B cell (primary cell): ENCODE results near the gene MXRA8. TPM values are rescaled to one million over a fixed set of nuclear protein-coding genes. Genes with fewer than 3 reads are reported as not detected.

Source experiments
- ATAC-seq: fragments of 200-7000 bp; cut with Tn5 transposase; one replicate; pipeline ENCODE4 v1.10.0; 2021; ENCODE audit warnings: low read depth, mild to moderate bottlenecking, moderate number of reproducible peaks, moderate library complexity
- CTCF ChIA-PET: fragments of 350-600 bp; sonication (Branson Sonifier 250); formaldehyde crosslinking; loops from one replicate; lab custom pipeline; 2021; ENCODE audit warnings: antibody characterized with exemption, inconsistent platforms; lab: Charles Lee
- POLR2A ChIA-PET: fragments of 350-600 bp; sonication (Branson Sonifier 250); formaldehyde crosslinking; loops from one replicate; lab custom pipeline; 2021; ENCODE audit warnings: antibody characterized with exemption; lab: Charles Lee
- DNase-seq: peaks from one replicate; pipeline ENCODE4 v3.0.0; 2013
- H2AFZ ChIP-seq: 2 replicates; pipeline ENCODE4 v1.6.1; 2012; ENCODE audit warnings: mild to moderate bottlenecking, low read depth, low read length; ENCODE audit not compliant: insufficient read depth, poor library complexity, severe bottlenecking
- H3K27ac ChIP-seq, 2 donors: 1 replicate in 1 of 2; 2 replicates in 1 of 2; pipeline ENCODE4 v1.5.1; 2012 to 2013; ENCODE audit warnings: low read length in 2 of 2, mild to moderate bottlenecking in 2 of 2, moderate library complexity in 1 of 2
- H3K27me3 ChIP-seq, 4 experiments: fragments of 200-600 bp in 1 of 4; sonication (generic) in 1 of 4; replicated peaks in 1 of 4; 1 replicate in 2 of 4; 2 replicates in 2 of 4; pipeline versions ENCODE4 v1.6.1 to v1.7.0; 2013 to 2016; ENCODE audit warnings: low read length in 3 of 4, mild to moderate bottlenecking in 2 of 4, mixed read lengths in 1 of 4, moderate library complexity in 1 of 4; ENCODE audit not compliant: insufficient read depth in 4 of 4, control insufficient read depth in 3 of 4; ENCODE audit errors: control extremely low read depth in 1 of 4
- H3K36me3 ChIP-seq, 2 experiments: replicated peaks in 1 of 2; 1 replicate in 1 of 2; 2 replicates in 1 of 2; pipeline versions ENCODE4 v1.6.1 to v1.7.1; 2013; ENCODE audit warnings: low read length in 1 of 2; ENCODE audit not compliant: insufficient read depth in 2 of 2, control insufficient read depth in 1 of 2; ENCODE audit errors: control extremely low read depth in 1 of 2, extremely low read depth in 1 of 2
- H3K4me1 ChIP-seq, 2 donors: fragments of 200-600 bp in 1 of 2; sonication (generic) in 1 of 2; 1 replicate in 1 of 2; 2 replicates in 1 of 2; pipeline versions ENCODE4 v1.5.1 to v1.6.1; 2013 to 2017; ENCODE audit warnings: low read length in 2 of 2; ENCODE audit not compliant: control insufficient read depth in 2 of 2, insufficient read depth in 2 of 2
- H3K4me2 ChIP-seq: replicated peaks from 2 replicates; pipeline ENCODE3; 2012; ENCODE audit warnings: mild to moderate bottlenecking, low read depth, low read length; ENCODE audit not compliant: poor library complexity, severe bottlenecking
- H3K4me3 ChIP-seq, 5 experiments: fragments of 200-600 bp in 1 of 5; sonication (generic) in 1 of 5; 1 replicate in 3 of 5; 2 replicates in 2 of 5; pipeline versions ENCODE4 v1.5.1 to v1.7.0; 2011 to 2016; ENCODE audit warnings: low read length in 4 of 5, mild to moderate bottlenecking in 4 of 5, low read depth in 2 of 5, control low read depth in 1 of 5, moderate library complexity in 1 of 5; ENCODE audit not compliant: insufficient read depth in 1 of 5; ENCODE audit errors: control extremely low read depth in 1 of 5, extremely low read depth in 1 of 5
- H3K79me2 ChIP-seq: fragments of 200-600 bp; sonication (generic); one replicate; pipeline ENCODE4 v1.6.0; 2016; ENCODE audit warnings: low read length; ENCODE audit not compliant: control insufficient read depth, insufficient read depth
- H3K9ac ChIP-seq: fragments of 200-600 bp; sonication (generic); 2 replicates; pipeline ENCODE4 v1.6.1; 2017; ENCODE audit warnings: mild to moderate bottlenecking, low read length, moderate library complexity
- H3K9me3 ChIP-seq, 3 donors: one replicate each; pipeline versions ENCODE4 v1.6.1 to v1.7.1; 2013; ENCODE audit warnings: low read length in 2 of 3; ENCODE audit not compliant: control insufficient read depth in 2 of 3, insufficient read depth in 1 of 3; ENCODE audit errors: control extremely low read depth in 1 of 3
- H4K20me1 ChIP-seq: 2 replicates; pipeline ENCODE4 v1.6.0; 2012; ENCODE audit warnings: mild to moderate bottlenecking, low read length; ENCODE audit not compliant: insufficient read depth, control insufficient read depth, poor library complexity, severe bottlenecking
- H3K27ac Mint-ChIP-seq: one replicate; pipeline ENCODE4 v1.8.0; 2021; ENCODE audit warnings: mixed read lengths
- H3K27me3 Mint-ChIP-seq: one replicate; pipeline ENCODE4 v1.8.0; 2021; ENCODE audit warnings: mixed read lengths
- H3K4me1 Mint-ChIP-seq: one replicate; pipeline ENCODE4 v1.8.0; 2021; ENCODE audit warnings: mixed read lengths
- H3K4me3 Mint-ChIP-seq: one replicate; pipeline ENCODE4 v1.8.0; 2021; ENCODE audit warnings: mixed read lengths
- H3K9me3 Mint-ChIP-seq: one replicate; pipeline ENCODE4 v1.8.0; 2022; ENCODE audit warnings: mixed read lengths; ENCODE audit not compliant: insufficient read depth
- EZH2 ChIP-seq: IDR thresholded peaks from 2 replicates; pipeline ENCODE4 v1.6.1; 2012; ENCODE audit warnings: borderline replicate concordance, low read depth, mild to moderate bottlenecking, moderate library complexity, low read length; ENCODE audit not compliant: insufficient read depth, poor library complexity, severe bottlenecking
- WGBS: methylation state at CpG from one replicate; pipeline ENCODE4 v1.1.5; 2013; ENCODE audit warnings: missing lambda C conversion rate; ENCODE audit not compliant: insufficient coverage; 5-methylcytosine and 5-hydroxymethylcytosine counted together
- intact Hi-C: fragments of 100-400 bp; cut with micrococcal nuclease; formaldehyde crosslinking; loops from one replicate; pipeline ENCODE4 v1.10.0; 2022
- polyA plus RNA-seq: library from polyadenylated mRNA; depleted of rRNA; stranded (reverse); fragments of >200 nt; gene quantifications from 2 replicates; pipeline ENCODE4 v1.2.3, GENCODE V29; 2012
- total RNA-seq, 2 donors: library from RNA; stranded (reverse); fragments of 120-200 nt in 1 of 2; gene quantifications; 1 replicate in 1 of 2; 2 replicates in 1 of 2; pipeline versions ENCODE4 v1.2.3 to v1.2.4, GENCODE V29; 2013 to 2022
- TF ChIP-seq, protein P1 (sequence below): fragments of 200-600 bp; IDR thresholded peaks from one replicate; pipeline ENCODE4 v1.8.0; 2022; ENCODE audit warnings: antibody characterized with exemption, mild to moderate bottlenecking

Gene MXRA8
- total and polyA plus RNA-seq, 2 donors (not counting 1 experiment from before 2014, with no cell fraction given), result 0.10 TPM; not detected in 1

- H3K9ac ChIP-seq, result no peak overlapping the region
- H3K9me3 ChIP-seq, result peaks cover 0 to 16% (median 0%) of the 10 kb centered on the region in 3 donors
- POLR2A ChIA-PET, result no interaction called here
- intact Hi-C loops, result no loop called here
- H3K27ac ChIP-seq, result peak overlapping the region in 1 of 2 donors; percentile 44
- peaks cover 7 to 24% of the 10 kb centered on the region in 2 donors for H3K4me1 ChIP-seq
- CTCF ChIA-PET, result no interaction called here
- H3K4me3 ChIP-seq, result no peak overlapping the region
- ATAC-seq (peak; percentile 36), DNase-seq (no peak)
- no peaks in the 10 kb centered on the region for H3K27me3 Mint-ChIP-seq
- TF ChIP-seq, protein P1, sequence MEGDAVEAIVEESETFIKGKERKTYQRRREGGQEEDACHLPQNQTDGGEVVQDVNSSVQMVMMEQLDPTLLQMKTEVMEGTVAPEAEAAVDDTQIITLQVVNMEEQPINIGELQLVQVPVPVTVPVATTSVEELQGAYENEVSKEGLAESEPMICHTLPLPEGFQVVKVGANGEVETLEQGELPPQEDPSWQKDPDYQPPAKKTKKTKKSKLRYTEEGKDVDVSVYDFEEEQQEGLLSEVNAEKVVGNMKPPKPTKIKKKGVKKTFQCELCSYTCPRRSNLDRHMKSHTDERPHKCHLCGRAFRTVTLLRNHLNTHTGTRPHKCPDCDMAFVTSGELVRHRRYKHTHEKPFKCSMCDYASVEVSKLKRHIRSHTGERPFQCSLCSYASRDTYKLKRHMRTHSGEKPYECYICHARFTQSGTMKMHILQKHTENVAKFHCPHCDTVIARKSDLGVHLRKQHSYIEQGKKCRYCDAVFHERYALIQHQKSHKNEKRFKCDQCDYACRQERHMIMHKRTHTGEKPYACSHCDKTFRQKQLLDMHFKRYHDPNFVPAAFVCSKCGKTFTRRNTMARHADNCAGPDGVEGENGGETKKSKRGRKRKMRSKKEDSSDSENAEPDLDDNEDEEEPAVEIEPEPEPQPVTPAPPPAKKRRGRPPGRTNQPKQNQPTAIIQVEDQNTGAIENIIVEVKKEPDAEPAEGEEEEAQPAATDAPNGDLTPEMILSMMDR, result no peak
- TF ChIP-seq EZH2, result no peak
- H3K36me3 ChIP-seq, result peaks cover 0 to 4% of the 10 kb centered on the region in 2 experiments
- WGBS, result 44% methylated on average over 14 of the region's 15 CpGs
- H3K9me3 Mint-ChIP-seq, result no peaks in the 10 kb centered on the region
- peak overlapping the region; percentile 37 for H3K4me3 Mint-ChIP-seq
- H3K27me3 ChIP-seq, result no peaks in the 10 kb centered on the region
- H3K4me1 Mint-ChIP-seq, result peaks cover 15% of the 10 kb centered on the region
- peak overlapping the region; percentile 59 for H3K27ac Mint-ChIP-seq
- H3K4me2 ChIP-seq, result peak overlapping the region; percentile 51
- no peak overlapping the region for H2AFZ ChIP-seq
- peaks cover 6% of the 10 kb centered on the region for H3K79me2 ChIP-seq
- peaks cover 7% of the 10 kb centered on the region for H4K20me1 ChIP-seq
Measured at GRCh38 chr1:1330366-1331067, 27.8 kb downstream of the MXRA8 start.
